HUES48 (cell line): ENCODE results near the gene SOX21.
A peak's percentile ranks its signal among the peaks of the same experiment; 100 is the strongest.

Experiments
- H3K27ac ChIP-seq: one replicate; pipeline ENCODE4 v1.7.0; 2013; ENCODE audit warnings: low read depth, low read length, inconsistent platforms
- H3K27me3 ChIP-seq: 2 replicates; pipeline ENCODE4 v1.6.1; 2013; ENCODE audit warnings: mild to moderate bottlenecking, low read length; ENCODE audit not compliant: control insufficient read depth, insufficient read depth
- H3K36me3 ChIP-seq: 2 replicates; pipeline ENCODE4 v1.6.1; 2013; ENCODE audit warnings: low read length; ENCODE audit not compliant: control insufficient read depth, insufficient read depth
- H3K4me1 ChIP-seq: 2 replicates; pipeline ENCODE4 v1.6.1; 2013; ENCODE audit warnings: mild to moderate bottlenecking, low read length; ENCODE audit not compliant: control insufficient read depth, insufficient read depth
- H3K4me3 ChIP-seq: 2 replicates; pipeline ENCODE4 v1.5.1; 2013; ENCODE audit warnings: mild to moderate bottlenecking, low read depth, low read length
- H3K9ac ChIP-seq: 2 replicates; pipeline ENCODE4 v1.6.1; 2013; ENCODE audit warnings: mild to moderate bottlenecking, low read depth, low read length, moderate library complexity
- H3K9me3 ChIP-seq: 2 replicates; pipeline ENCODE4 v1.6.1; 2013; ENCODE audit warnings: low read length; ENCODE audit not compliant: control insufficient read depth, insufficient read depth

The SOX21 gene

GRCh38 chr13:94701313-94702180 is 10.8 kb downstream of the SOX21 start:
- Histone ChIP-seq H3K27me3 (peaks cover 78% of the 10 kb centered on the region), H3K9me3 (no peaks in the 10 kb centered on the region), H3K36me3 (no peaks in the 10 kb centered on the region), H3K4me3 (peak overlapping the region; percentile 63), H3K27ac (no peak overlapping the region), H3K4me1 (peaks cover 45% of the 10 kb centered on the region), H3K9ac (no peak overlapping the region)

GRCh38 chr13:94700536-94700935 is 11.8 kb downstream of the SOX21 start:
- H3K27me3 ChIP-seq = peaks cover 68% of the 10 kb centered on the region
- no peaks in the 10 kb centered on the region for H3K9me3 ChIP-seq
- H3K4me3 ChIP-seq = no peak overlapping the region
- H3K4me1 ChIP-seq = peaks cover 34% of the 10 kb centered on the region
- no peak overlapping the region for H3K9ac ChIP-seq
- H3K27ac ChIP-seq = no peak overlapping the region
- H3K36me3 ChIP-seq = no peaks in the 10 kb centered on the region

DNA sequence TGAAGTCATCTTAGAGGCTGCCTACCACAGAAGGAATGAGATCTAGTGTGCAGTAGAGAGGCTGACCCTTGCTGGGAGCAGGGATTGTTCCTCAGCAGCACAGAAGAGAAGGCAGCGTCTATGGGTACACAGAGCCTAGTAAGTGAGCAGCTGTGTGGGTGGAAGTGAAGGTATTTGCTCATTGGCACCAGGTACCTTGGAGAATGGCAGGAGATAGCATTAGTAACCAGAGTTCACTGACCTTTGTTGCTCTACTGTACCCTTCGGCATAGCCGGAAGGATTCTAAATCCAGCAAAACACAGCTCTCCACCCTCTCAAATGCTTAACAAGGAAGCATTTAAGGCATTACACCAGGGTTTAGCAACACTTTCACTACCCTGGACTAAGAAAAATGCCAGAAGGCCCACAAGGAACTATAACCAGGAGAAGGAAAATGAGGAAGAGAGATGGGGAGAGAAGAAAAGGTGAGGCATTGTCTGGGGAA is 12.3 kb downstream of the SOX21 start:
- Histone ChIP-seq H3K9ac (no peak overlapping the region), H3K4me1 (peaks cover 30% of the 10 kb centered on the region), H3K9me3 (no peaks in the 10 kb centered on the region), H3K27me3 (peaks cover 64% of the 10 kb centered on the region), H3K27ac (no peak overlapping the region), H3K36me3 (no peaks in the 10 kb centered on the region), H3K4me3 (no peak overlapping the region)

DNA sequence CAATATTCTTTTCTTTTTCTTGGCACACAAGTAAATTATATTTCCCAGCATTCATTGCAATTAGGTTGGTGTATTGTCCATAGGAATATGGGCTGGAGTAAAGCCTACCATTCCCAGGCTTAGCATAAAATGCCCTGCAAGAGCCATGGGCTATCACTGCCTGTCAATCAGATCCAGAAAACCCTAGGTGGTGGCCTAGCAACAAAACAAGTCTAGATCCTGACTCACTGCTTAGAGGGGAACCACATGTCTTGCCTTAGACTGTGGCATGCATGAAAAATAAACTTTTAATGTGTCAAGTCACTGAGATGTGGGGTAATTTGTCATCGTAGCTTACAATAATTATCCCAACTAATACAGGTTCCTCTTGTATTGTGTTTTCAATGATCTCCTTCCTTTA is 16.2 kb downstream of the SOX21 start:
- Histone ChIP-seq H3K4me1 (no peaks in the 10 kb centered on the region), H3K27me3 (peaks cover 26% of the 10 kb centered on the region), H3K9me3 (no peaks in the 10 kb centered on the region), H3K4me3 (no peak overlapping the region), H3K27ac (no peak overlapping the region), H3K36me3 (no peaks in the 10 kb centered on the region), H3K9ac (no peak overlapping the region)

DNA sequence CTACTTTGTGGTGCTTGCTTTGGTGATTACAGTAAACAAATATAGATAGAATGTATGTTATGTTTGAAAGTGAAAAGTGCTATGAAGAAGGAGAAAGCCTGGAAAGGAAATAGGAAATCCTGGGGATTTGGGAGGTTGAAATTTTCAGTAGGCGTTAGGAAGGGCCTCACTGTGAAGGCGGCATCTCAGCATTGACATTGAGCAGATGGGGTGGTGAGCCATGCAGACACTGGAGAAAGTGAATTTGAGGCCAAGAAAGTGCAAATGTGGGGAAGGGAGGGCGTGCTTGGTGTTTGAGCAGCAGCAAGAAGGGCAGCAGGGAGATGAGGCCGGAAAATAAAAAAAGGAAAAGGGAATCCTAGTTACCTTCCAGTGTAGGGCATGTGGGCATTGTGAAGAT is 20.3 kb downstream of the SOX21 start:
- Histone ChIP-seq H3K36me3 (no peaks in the 10 kb centered on the region), H3K4me3 (no peak overlapping the region), H3K9ac (no peak overlapping the region), H3K27ac (no peak overlapping the region), H3K4me1 (no peaks in the 10 kb centered on the region), H3K27me3 (no peaks in the 10 kb centered on the region; the same call in 1 of the 2 replicates), H3K9me3 (no peaks in the 10 kb centered on the region)

DNA sequence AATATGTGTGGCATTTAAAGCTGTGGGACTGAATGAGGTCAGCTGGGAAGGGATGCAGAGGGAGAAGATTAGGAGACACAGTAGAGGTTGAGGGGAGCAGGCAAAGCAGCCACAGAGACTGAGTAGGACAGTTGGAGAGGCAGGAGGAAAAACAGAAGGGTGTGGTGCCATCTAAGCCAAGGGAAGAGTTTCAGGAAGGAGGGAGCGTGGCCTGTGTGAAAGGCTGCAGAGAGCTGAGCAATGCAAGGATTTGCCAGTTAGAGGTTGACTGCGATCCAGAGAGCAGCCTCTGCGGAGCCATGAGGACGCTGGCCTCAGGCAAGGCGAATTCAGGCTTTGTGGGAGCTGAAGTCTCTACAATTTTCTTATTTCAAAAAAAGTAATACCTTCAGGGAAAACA is 28.9 kb downstream of the SOX21 start:
- Histone ChIP-seq H3K27me3 (peaks cover 13% of the 10 kb centered on the region; the same call in 1 of the 2 replicates), H3K4me3 (no peak overlapping the region), H3K27ac (no peak overlapping the region), H3K36me3 (no peaks in the 10 kb centered on the region), H3K9me3 (no peaks in the 10 kb centered on the region), H3K9ac (no peak overlapping the region), H3K4me1 (no peaks in the 10 kb centered on the region)

DNA sequence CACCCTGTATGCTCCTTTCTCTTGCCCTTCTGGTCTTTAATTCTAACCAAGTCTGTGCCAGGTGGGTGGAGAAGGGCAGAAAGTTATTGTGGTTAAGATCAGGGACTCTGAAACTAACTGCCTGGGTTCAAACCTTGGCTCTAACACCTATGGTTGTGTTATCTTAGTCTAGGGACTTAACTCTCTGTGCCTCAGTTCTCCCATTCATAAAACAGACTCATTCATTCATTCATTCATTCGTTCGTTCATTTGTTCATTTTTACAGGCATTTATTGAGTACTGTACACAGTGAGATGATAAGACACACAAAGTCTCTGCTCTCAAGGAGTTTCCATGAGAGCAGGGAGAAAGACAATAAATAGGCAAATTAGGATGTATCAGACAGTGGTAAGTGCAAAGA is 30.1 kb downstream of the SOX21 start:
- no peak overlapping the region for H3K4me3 ChIP-seq
- H3K27me3 ChIP-seq = peaks cover 13% of the 10 kb centered on the region; the same call in 1 of the 2 replicates
- H3K36me3 ChIP-seq = no peaks in the 10 kb centered on the region
- no peak overlapping the region for H3K27ac ChIP-seq
- H3K9me3 ChIP-seq = no peaks in the 10 kb centered on the region
- peaks cover 7% of the 10 kb centered on the region; the same call in 1 of the 2 replicates for H3K4me1 ChIP-seq
- no peak overlapping the region for H3K9ac ChIP-seq

GRCh38 chr13:94679614-94680013 is 32.7 kb downstream of the SOX21 start:
- Histone ChIP-seq H3K9ac (no peak overlapping the region), H3K9me3 (no peaks in the 10 kb centered on the region), H3K27me3 (peaks cover 19% of the 10 kb centered on the region), H3K27ac (no peak overlapping the region), H3K4me3 (no peak overlapping the region), H3K4me1 (peaks cover 7% of the 10 kb centered on the region; the same call in 1 of the 2 replicates), H3K36me3 (no peaks in the 10 kb centered on the region)

DNA sequence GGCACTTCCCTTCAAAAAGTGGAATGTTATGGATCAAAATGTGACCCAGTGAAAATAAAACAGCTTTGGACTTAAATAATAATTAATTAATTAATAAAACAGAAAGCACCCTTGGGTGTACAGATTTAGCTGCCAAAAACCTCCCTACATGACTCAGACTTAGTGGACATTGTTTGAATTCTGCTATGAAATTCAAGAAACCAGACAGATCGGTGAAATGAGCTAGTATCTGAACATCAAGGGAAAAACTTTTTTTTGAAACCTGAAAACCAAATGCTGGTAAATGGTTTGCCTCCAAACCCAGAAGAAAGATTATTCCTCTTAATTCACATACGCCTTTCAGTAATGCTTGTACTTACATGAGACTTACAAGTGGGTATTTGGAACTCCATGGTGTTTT is 33.5 kb downstream of the SOX21 start:
- Histone ChIP-seq H3K9me3 (no peaks in the 10 kb centered on the region), H3K4me3 (no peak overlapping the region), H3K27ac (no peak overlapping the region), H3K4me1 (peaks cover 13% of the 10 kb centered on the region), H3K36me3 (no peaks in the 10 kb centered on the region), H3K27me3 (peaks cover 19% of the 10 kb centered on the region), H3K9ac (no peak overlapping the region)

DNA sequence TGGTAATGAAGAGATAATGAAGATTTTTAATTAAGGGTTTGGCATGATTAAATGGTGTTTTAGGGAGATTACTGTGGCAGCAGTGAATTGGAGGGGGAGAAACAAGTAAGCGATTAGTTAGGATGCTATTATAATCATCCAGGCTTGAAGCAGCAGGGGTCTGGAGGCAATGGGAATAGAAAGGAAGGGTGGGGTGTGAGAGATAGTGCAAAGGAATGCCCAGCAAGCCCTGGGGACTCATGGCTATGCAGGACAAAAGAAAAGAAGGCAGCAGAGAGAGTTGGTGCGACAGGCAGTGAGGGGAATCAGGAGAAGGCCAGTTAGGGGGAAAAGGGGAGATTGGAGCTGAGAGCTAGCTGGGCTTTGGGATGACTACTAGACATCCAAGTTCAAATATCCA is 34.5 kb downstream of the SOX21 start:
- Histone ChIP-seq H3K27ac (no peak overlapping the region), H3K27me3 (peaks cover 13% of the 10 kb centered on the region), H3K4me1 (peaks cover 18% of the 10 kb centered on the region), H3K4me3 (no peak overlapping the region), H3K9me3 (no peaks in the 10 kb centered on the region), H3K9ac (no peak overlapping the region), H3K36me3 (no peaks in the 10 kb centered on the region)

GRCh38 chr13:94674609-94675348 is 37.6 kb downstream of the SOX21 start:
- Histone ChIP-seq H3K27ac (no peak overlapping the region), H3K4me3 (no peak overlapping the region), H3K36me3 (no peaks in the 10 kb centered on the region), H3K27me3 (peaks cover 7% of the 10 kb centered on the region), H3K9ac (no peak overlapping the region), H3K9me3 (no peaks in the 10 kb centered on the region), H3K4me1 (peaks cover 18% of the 10 kb centered on the region)
